CD14-positive monocyte (primary cell): Measurements from ENCODE around the gene FOXP1. TPM values are rescaled to one million over a fixed set of nuclear protein-coding genes. Genes with fewer than 3 reads are reported as not detected.

Experiments
- DNase-seq, 3 donors: peaks; one replicate each; pipeline ENCODE4 v3.0.0-alpha.2; 2011 to 2022
- H2AFZ ChIP-seq: 2 replicates; pipeline ENCODE4 v1.6.0; 2012; ENCODE audit warnings: mild to moderate bottlenecking, low read depth, low read length, inconsistent platforms; ENCODE audit not compliant: insufficient read depth, poor library complexity, severe bottlenecking
- H3K27ac ChIP-seq, 2 donors: 1 replicate in 1 of 2; 2 replicates in 1 of 2; pipeline ENCODE4 v1.5.1; 2012 to 2013; ENCODE audit warnings: low read length in 2 of 2, control low read depth in 1 of 2, inconsistent platforms in 1 of 2, low read depth in 1 of 2, mild to moderate bottlenecking in 1 of 2
- H3K27me3 ChIP-seq, 2 donors: one replicate each; pipeline versions ENCODE4 v1.6.0 to v1.6.1; 2011 to 2013; ENCODE audit warnings: low read length in 2 of 2; ENCODE audit not compliant: control insufficient read depth in 2 of 2, insufficient read depth in 2 of 2
- H3K36me3 ChIP-seq, 2 donors: replicated peaks in 1 of 2; 1 replicate in 1 of 2; 2 replicates in 1 of 2; pipeline versions ENCODE4 v1.5.1 to v1.6.1; 2012 to 2013; ENCODE audit warnings: low read length in 2 of 2, control low read depth in 1 of 2, inconsistent platforms in 1 of 2, mild to moderate bottlenecking in 1 of 2; ENCODE audit not compliant: insufficient read depth in 2 of 2, control insufficient read depth in 1 of 2
- H3K4me1 ChIP-seq, 2 donors: 1 replicate in 1 of 2; 2 replicates in 1 of 2; pipeline versions ENCODE4 v1.5.1 to v1.6.1; 2012 to 2013; ENCODE audit warnings: low read length in 2 of 2, control low read depth in 1 of 2, inconsistent platforms in 1 of 2, mild to moderate bottlenecking in 1 of 2, moderate library complexity in 1 of 2; ENCODE audit not compliant: insufficient read depth in 2 of 2, control insufficient read depth in 1 of 2
- H3K4me2 ChIP-seq: replicated peaks from 2 replicates; pipeline ENCODE3; 2012; ENCODE audit warnings: low read length, moderate library complexity, mild to moderate bottlenecking; ENCODE audit not compliant: poor library complexity, severe bottlenecking; ENCODE audit errors: extremely low read depth
- H3K4me3 ChIP-seq, 3 experiments: fragments of 200-600 bp in 1 of 3; sonication (generic) in 1 of 3; replicated peaks in 1 of 3; 1 replicate in 2 of 3; 2 replicates in 1 of 3; pipeline ENCODE4 v1.5.1; 2011 to 2013; ENCODE audit warnings: low read length in 3 of 3, mild to moderate bottlenecking in 3 of 3, control low read depth in 2 of 3, low read depth in 2 of 3, inconsistent platforms in 1 of 3, moderate library complexity in 1 of 3
- H3K79me2 ChIP-seq: 2 replicates; pipeline ENCODE4 v1.6.0; 2012; ENCODE audit warnings: mild to moderate bottlenecking, control low read depth, inconsistent platforms, low read length, moderate library complexity; ENCODE audit not compliant: insufficient read depth
- H3K9ac ChIP-seq: 2 replicates; pipeline ENCODE4 v1.6.0; 2017; ENCODE audit warnings: low read length, mild to moderate bottlenecking; ENCODE audit not compliant: insufficient read depth, poor library complexity, severe bottlenecking
- H3K9me3 ChIP-seq, 2 donors: replicated peaks in 1 of 2; 1 replicate in 1 of 2; 2 replicates in 1 of 2; pipeline versions ENCODE4 v1.5.1 to v1.6.1; 2012 to 2013; ENCODE audit warnings: low read length in 2 of 2, control low read depth in 1 of 2; ENCODE audit not compliant: control insufficient read depth in 1 of 2, insufficient read depth in 1 of 2
- H4K20me1 ChIP-seq: 2 replicates; pipeline ENCODE4 v1.6.0; 2012; ENCODE audit warnings: mild to moderate bottlenecking, low read length, control low read depth, moderate library complexity; ENCODE audit not compliant: insufficient read depth
- H3K27ac Mint-ChIP-seq, 7 donors: one replicate each; pipeline ENCODE4 v1.8.0; 2020; ENCODE audit warnings: mild to moderate bottlenecking in 7 of 7, mixed read lengths in 7 of 7, moderate library complexity in 6 of 7, inconsistent platforms in 2 of 7
- H3K27me3 Mint-ChIP-seq, 3 donors: one replicate each; pipeline ENCODE4 v1.8.0; 2021 to 2022; ENCODE audit warnings: low read depth in 3 of 3, mild to moderate bottlenecking in 3 of 3, mixed read lengths in 3 of 3, moderate library complexity in 3 of 3, inconsistent platforms in 1 of 3
- H3K36me3 Mint-ChIP-seq, 2 donors: one replicate each; pipeline ENCODE4 v1.8.0; 2020; ENCODE audit warnings: mixed read lengths in 2 of 2, inconsistent platforms in 1 of 2, mild to moderate bottlenecking in 1 of 2
- H3K4me1 Mint-ChIP-seq: one replicate; pipeline ENCODE4 v1.8.0; 2020; ENCODE audit warnings: mild to moderate bottlenecking, mixed read lengths
- H3K4me3 Mint-ChIP-seq, 2 donors: one replicate each; pipeline ENCODE4 v1.8.0; 2020; ENCODE audit warnings: mild to moderate bottlenecking in 2 of 2, mixed read lengths in 2 of 2, moderate library complexity in 1 of 2
- H3K9me3 Mint-ChIP-seq, 7 donors: one replicate each; pipeline ENCODE4 v1.8.0; 2020 to 2022; ENCODE audit warnings: mixed read lengths in 7 of 7, mild to moderate bottlenecking in 6 of 7, moderate library complexity in 6 of 7, inconsistent platforms in 2 of 7
- WGBS: methylation state at CpG from one replicate; pipeline ENCODE4 v1.1.5; 2013; ENCODE audit warnings: missing lambda C conversion rate; ENCODE audit not compliant: insufficient coverage; 5-methylcytosine and 5-hydroxymethylcytosine counted together
- intact Hi-C, 2 donors: fragments of 100-400 bp; cut with micrococcal nuclease; formaldehyde crosslinking; loops; one replicate each; pipeline versions ENCODE4 v1.15.0 to v1.15.1; 2023
- polyA plus RNA-seq, 3 donors: library from polyadenylated mRNA; depleted of rRNA in 1 of 3; unstranded in 2 of 3; stranded (reverse) in 1 of 3; fragments of 300-500 nt in 2 of 3; fragments of >200 nt in 1 of 3; fragmentation: Illumina TruSeq in 2 of 3; gene quantifications; 1 replicate in 2 of 3; 2 replicates in 1 of 3; pipeline ENCODE4 v1.2.3, GENCODE V29; 2012 to 2021
- TF ChIP-seq, protein P1 (sequence below): fragments of 200-600 bp; IDR thresholded peaks from one replicate; pipeline ENCODE4 v1.8.0; 2022; ENCODE audit warnings: antibody characterized with exemption, mild to moderate bottlenecking

FOXP1 gene
- polyA plus RNA-seq, 3 donors = 25.7 to 42.6 (median 27.8) TPM

DNA sequence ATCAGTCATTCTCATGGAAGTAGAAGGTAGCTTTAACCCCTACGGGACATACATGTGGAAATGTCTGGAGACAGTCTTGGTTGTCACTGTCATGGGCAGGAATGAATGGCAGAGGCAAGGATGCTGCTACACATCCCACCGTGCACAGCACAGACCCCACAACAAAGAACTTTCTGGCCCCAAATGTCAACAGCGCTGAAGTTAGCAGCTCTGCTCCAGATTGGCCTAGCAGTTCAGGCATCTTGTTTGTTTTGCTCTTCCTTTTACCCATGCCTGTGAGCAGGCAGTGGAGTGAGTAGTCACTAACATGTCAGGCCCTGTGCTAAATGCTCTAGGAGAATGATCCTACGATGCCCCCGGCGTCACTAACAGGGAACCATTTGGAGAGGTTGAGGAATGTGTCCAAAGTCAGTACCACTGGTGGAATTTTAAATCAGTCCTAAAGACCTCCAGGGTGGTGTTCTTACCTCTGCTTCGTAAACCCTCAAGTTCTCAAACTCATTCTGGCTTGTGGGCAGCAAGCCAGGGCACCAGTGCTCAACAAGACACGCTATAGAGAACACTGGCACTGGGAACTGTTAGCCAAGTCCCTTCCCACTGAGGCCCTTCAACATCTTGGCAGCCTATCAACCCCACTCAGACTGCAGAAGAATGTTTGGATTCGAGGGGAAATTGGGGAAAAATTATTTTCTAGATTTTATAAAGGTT, 142.2 kb downstream of the FOXP1 start:
- peaks cover 22 to 29% of the 10 kb centered on the region in 2 donors for H3K36me3 Mint-ChIP-seq

GRCh38 chr3:71438904-71439303, 144.6 kb downstream of the FOXP1 start:
- peaks cover 21 to 23% of the 10 kb centered on the region in 2 donors for H3K36me3 Mint-ChIP-seq
- no peaks in the 10 kb centered on the region for H3K27me3 Mint-ChIP-seq
- no peak overlapping the region for H3K4me3 Mint-ChIP-seq
- H3K36me3 ChIP-seq = peaks cover 0 to 6% of the 10 kb centered on the region in 2 donors
- H4K20me1 ChIP-seq = peaks cover 5% of the 10 kb centered on the region
- 29% methylated on average over 3 of the region's 6 CpGs for WGBS
- no peaks in the 10 kb centered on the region for H3K9me3 ChIP-seq
- H3K4me2 ChIP-seq = peak overlapping the region; percentile 5
- peak in 2 of 3 donors; percentile 38 to 41 for DNase-seq
- TF ChIP-seq, protein P1, sequence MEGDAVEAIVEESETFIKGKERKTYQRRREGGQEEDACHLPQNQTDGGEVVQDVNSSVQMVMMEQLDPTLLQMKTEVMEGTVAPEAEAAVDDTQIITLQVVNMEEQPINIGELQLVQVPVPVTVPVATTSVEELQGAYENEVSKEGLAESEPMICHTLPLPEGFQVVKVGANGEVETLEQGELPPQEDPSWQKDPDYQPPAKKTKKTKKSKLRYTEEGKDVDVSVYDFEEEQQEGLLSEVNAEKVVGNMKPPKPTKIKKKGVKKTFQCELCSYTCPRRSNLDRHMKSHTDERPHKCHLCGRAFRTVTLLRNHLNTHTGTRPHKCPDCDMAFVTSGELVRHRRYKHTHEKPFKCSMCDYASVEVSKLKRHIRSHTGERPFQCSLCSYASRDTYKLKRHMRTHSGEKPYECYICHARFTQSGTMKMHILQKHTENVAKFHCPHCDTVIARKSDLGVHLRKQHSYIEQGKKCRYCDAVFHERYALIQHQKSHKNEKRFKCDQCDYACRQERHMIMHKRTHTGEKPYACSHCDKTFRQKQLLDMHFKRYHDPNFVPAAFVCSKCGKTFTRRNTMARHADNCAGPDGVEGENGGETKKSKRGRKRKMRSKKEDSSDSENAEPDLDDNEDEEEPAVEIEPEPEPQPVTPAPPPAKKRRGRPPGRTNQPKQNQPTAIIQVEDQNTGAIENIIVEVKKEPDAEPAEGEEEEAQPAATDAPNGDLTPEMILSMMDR = no peak
- H3K4me1 Mint-ChIP-seq = peaks cover 67% of the 10 kb centered on the region
- H3K79me2 ChIP-seq = peaks cover 74% of the 10 kb centered on the region
- peaks cover 57% of the 10 kb centered on the region in 2 donors for H3K4me1 ChIP-seq
- peak overlapping the region; percentile 94 to 100 (median 97) for H3K27ac Mint-ChIP-seq
- H3K27ac ChIP-seq = peak overlapping the region; percentile 14 to 93
- H3K9me3 Mint-ChIP-seq = no peaks in the 10 kb centered on the region
- H3K27me3 ChIP-seq = no peaks in the 10 kb centered on the region
- intact Hi-C loops = no loop called here
- H3K9ac ChIP-seq = no peak overlapping the region
- H3K4me3 ChIP-seq = no peak overlapping the region
- H2AFZ ChIP-seq = no peak overlapping the region

More for the DNA sequence above, 142.2 kb downstream of the FOXP1 start:
- DNase-seq = no peak
- Mint-ChIP-seq H3K27ac (peak overlapping the region; percentile 94 to 100 (median 97)), H3K4me1 (peaks cover 80% of the 10 kb centered on the region), H3K27me3 (peaks cover 0 to 2% (median 0%) of the 10 kb centered on the region in 3 donors), H3K9me3 (no peaks in the 10 kb centered on the region), H3K4me3 (no peak overlapping the region)
- 85% methylated on average over 7 of the region's 9 CpGs for WGBS
- Histone ChIP-seq H3K79me2 (peaks cover 63% of the 10 kb centered on the region), H3K4me3 (peak overlapping the region in 1 of 3 experiments; percentile 39), H3K9ac (peak overlapping the region; percentile 15), H3K36me3 (peaks cover 0 to 6% of the 10 kb centered on the region in 2 donors), H3K9me3 (no peaks in the 10 kb centered on the region), H3K4me2 (peak overlapping the region; percentile 34), H2AFZ (no peak overlapping the region), H3K4me1 (peaks cover 82% of the 10 kb centered on the region in 2 donors), H3K27ac (peak overlapping the region; percentile 21 to 93), H3K27me3 (no peaks in the 10 kb centered on the region), H4K20me1 (no peaks in the 10 kb centered on the region)
- intact Hi-C loops = loop anchor here (5.0 kb wide), 3 partner anchors 49 to 141 kb away; partner anchors contain the start of gene FOXP1 (in 1 of the 2)
- TF ChIP-seq, protein P1 = no peak
